CD4-positive, alpha-beta memory T cell (primary cell): Measurements from ENCODE around the gene CELF4. TPM values are rescaled to one million over a fixed set of nuclear protein-coding genes. Genes with fewer than 3 reads are reported as not detected.

Source experiments
- CTCF ChIA-PET: fragments of 350-600 bp; sonication (Branson Sonifier 250); formaldehyde crosslinking; loops from one replicate; lab custom pipeline; 2021; ENCODE audit warnings: inconsistent platforms; ENCODE audit not compliant: partially characterized antibody; lab: Charles Lee
- POLR2A ChIA-PET: fragments of 350-600 bp; sonication (Branson Sonifier 250); formaldehyde crosslinking; loops from one replicate; lab custom pipeline; 2021; ENCODE audit not compliant: partially characterized antibody; lab: Charles Lee
- DNase-seq, 5 donors: peaks; one replicate each; pipeline versions ENCODE4 v3.0.0 to v3.0.0-alpha.2; 2020 to 2022; ENCODE audit warnings: mixed read lengths in 1 of 5
- H3K27ac ChIP-seq: one replicate; pipeline ENCODE4 v1.7.0; 2013; ENCODE audit warnings: low read depth, low read length
- H3K27me3 ChIP-seq: 2 replicates; pipeline ENCODE4 v1.7.0; 2013; ENCODE audit warnings: mild to moderate bottlenecking, low read length, moderate library complexity; ENCODE audit not compliant: insufficient read depth
- H3K36me3 ChIP-seq: 2 replicates; pipeline ENCODE4 v1.7.0; 2013; ENCODE audit warnings: mild to moderate bottlenecking, low read length, moderate library complexity; ENCODE audit not compliant: insufficient read depth
- H3K4me1 ChIP-seq: 2 replicates; pipeline ENCODE4 v1.7.0; 2013; ENCODE audit warnings: mild to moderate bottlenecking, low read length, moderate library complexity; ENCODE audit not compliant: insufficient read depth
- H3K4me3 ChIP-seq, 2 donors: one replicate each; pipeline ENCODE4 v1.7.0; 2013; ENCODE audit warnings: low read length in 2 of 2, mild to moderate bottlenecking in 1 of 2
- H3K9me3 ChIP-seq, 2 donors: one replicate each; pipeline ENCODE4 v1.7.0; 2013; ENCODE audit warnings: low read length in 2 of 2, control low read depth in 1 of 2; ENCODE audit not compliant: control insufficient read depth in 1 of 2
- H3K27ac Mint-ChIP-seq, 7 donors: one replicate each; pipeline ENCODE4 v1.8.0; 2020 to 2021; ENCODE audit warnings: mixed read lengths in 7 of 7, mild to moderate bottlenecking in 6 of 7, inconsistent platforms in 3 of 7, moderate library complexity in 3 of 7
- H3K27me3 Mint-ChIP-seq, 2 donors: one replicate each; pipeline ENCODE4 v1.8.0; 2020 to 2021; ENCODE audit warnings: mixed read lengths in 2 of 2
- H3K36me3 Mint-ChIP-seq, 2 donors: one replicate each; pipeline ENCODE4 v1.8.0; 2020 to 2021; ENCODE audit warnings: mixed read lengths in 2 of 2, inconsistent platforms in 1 of 2, mild to moderate bottlenecking in 1 of 2
- H3K4me1 Mint-ChIP-seq, 4 donors: one replicate each; pipeline ENCODE4 v1.8.0; 2020 to 2021; ENCODE audit warnings: mixed read lengths in 4 of 4, mild to moderate bottlenecking in 1 of 4
- H3K4me3 Mint-ChIP-seq, 8 donors: one replicate each; pipeline ENCODE4 v1.8.0; 2020 to 2021; ENCODE audit warnings: mixed read lengths in 8 of 8, mild to moderate bottlenecking in 7 of 8, moderate library complexity in 6 of 8, inconsistent platforms in 3 of 8
- H3K9me3 Mint-ChIP-seq, 8 donors: one replicate each; pipeline ENCODE4 v1.8.0; 2020 to 2021; ENCODE audit warnings: mixed read lengths in 8 of 8, mild to moderate bottlenecking in 5 of 8, inconsistent platforms in 3 of 8, moderate library complexity in 1 of 8
- intact Hi-C: fragments of 100-400 bp; cut with micrococcal nuclease; formaldehyde crosslinking; loops from one replicate; pipeline ENCODE4 v1.15.1; 2023
- polyA plus RNA-seq, 2 donors: library from polyadenylated mRNA; unstranded; fragments of 300-500 nt; fragmentation: Illumina TruSeq; gene quantifications; one replicate each; pipeline ENCODE4 v1.2.3, GENCODE V29; 2021
- total RNA-seq, 2 experiments: library from RNA; stranded (reverse); gene quantifications; one replicate each; pipeline ENCODE4 v1.2.3, GENCODE V29; 2021

The CELF4 gene
- total and polyA plus RNA-seq, 4 experiments from 2014 or later: 0.23 TPM; not detected in 3

DNA sequence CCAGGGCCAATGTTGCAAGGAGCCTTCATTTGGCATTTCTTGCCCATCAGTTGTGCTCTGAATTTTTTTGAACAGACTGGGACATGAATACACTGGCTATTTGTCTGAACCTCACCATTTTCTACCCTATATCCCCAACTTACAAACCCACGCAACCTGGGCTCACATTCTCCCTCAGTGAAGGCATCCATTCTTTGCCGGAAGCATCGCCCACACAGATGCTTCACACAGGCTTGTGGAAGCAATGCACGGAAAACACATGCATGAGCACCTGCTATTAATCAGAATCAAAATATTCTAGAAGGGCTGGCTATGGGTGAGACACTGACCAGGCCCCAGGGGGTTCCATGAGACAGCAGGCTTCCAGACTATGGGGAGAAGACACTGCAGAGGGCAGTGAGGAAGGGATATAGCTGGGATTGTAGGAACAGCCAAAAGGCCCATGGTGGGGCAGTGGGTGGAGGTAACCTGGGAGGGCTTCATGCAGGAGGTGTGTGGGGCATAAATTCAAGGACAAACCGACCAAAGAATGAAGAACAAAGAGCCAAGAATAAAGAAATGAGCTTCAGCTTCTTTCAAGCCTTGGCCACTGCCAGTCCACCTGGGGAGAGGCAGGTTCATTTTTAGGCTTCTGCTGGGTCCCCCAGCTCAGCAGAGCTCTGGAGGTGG is 261.5 kb downstream of the CELF4 start:
- peaks cover 0 to 3% of the 10 kb centered on the region in 2 donors for H3K27me3 Mint-ChIP-seq
- no peaks in the 10 kb centered on the region for H3K4me1 ChIP-seq
- no peaks in the 10 kb centered on the region for H3K4me1 Mint-ChIP-seq
- H3K4me3 Mint-ChIP-seq: no peak overlapping the region
- no peaks in the 10 kb centered on the region for H3K36me3 ChIP-seq
- intact Hi-C loops: no loop called here
- CTCF ChIA-PET: no interaction called here
- H3K27ac ChIP-seq: no peak overlapping the region
- no peak overlapping the region for H3K4me3 ChIP-seq
- H3K9me3 ChIP-seq: no peaks in the 10 kb centered on the region
- H3K27ac Mint-ChIP-seq: no peak overlapping the region
- no peaks in the 10 kb centered on the region for H3K36me3 Mint-ChIP-seq
- no peaks in the 10 kb centered on the region for H3K27me3 ChIP-seq
- peaks cover 0 to 2% (median 0%) of the 10 kb centered on the region in 8 donors for H3K9me3 Mint-ChIP-seq
- no peak for DNase-seq
- POLR2A ChIA-PET: no interaction called here

DNA sequence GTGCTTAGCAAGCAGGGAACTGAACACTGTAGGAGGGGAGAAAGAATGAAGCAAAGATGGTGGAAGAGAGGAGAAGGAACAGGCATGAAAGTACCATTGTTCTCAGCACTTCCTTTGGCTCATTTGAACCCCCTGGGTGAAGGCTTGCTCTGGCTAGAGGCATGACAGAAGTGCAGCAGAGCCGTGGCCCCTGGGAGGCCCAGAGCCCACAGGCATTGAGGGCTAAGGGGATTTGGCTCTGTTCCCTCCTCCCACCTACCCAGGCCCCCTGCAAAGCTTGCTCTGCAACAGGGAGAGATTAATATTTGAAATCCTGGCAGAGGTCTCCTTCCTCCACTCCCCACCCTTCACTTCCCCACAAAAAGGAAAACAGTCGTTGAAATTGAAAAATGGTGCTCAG is 262.6 kb downstream of the CELF4 start:
- intact Hi-C loops: no loop called here
- no peak overlapping the region for H3K27ac ChIP-seq
- no peaks in the 10 kb centered on the region for H3K36me3 Mint-ChIP-seq
- H3K4me1 Mint-ChIP-seq: no peaks in the 10 kb centered on the region
- DNase-seq: peak in 1 of 5 donors; percentile 18
- ChIA-PET POLR2A (no interaction called here), CTCF (no interaction called here)
- H3K4me3 Mint-ChIP-seq: no peak overlapping the region
- H3K9me3 Mint-ChIP-seq: no peaks in the 10 kb centered on the region
- no peaks in the 10 kb centered on the region for H3K36me3 ChIP-seq
- no peaks in the 10 kb centered on the region for H3K27me3 ChIP-seq
- no peaks in the 10 kb centered on the region for H3K4me1 ChIP-seq
- H3K27me3 Mint-ChIP-seq: peaks cover 0 to 3% of the 10 kb centered on the region in 2 donors
- no peaks in the 10 kb centered on the region for H3K9me3 ChIP-seq
- H3K27ac Mint-ChIP-seq: no peak overlapping the region
- H3K4me3 ChIP-seq: no peak overlapping the region

DNA sequence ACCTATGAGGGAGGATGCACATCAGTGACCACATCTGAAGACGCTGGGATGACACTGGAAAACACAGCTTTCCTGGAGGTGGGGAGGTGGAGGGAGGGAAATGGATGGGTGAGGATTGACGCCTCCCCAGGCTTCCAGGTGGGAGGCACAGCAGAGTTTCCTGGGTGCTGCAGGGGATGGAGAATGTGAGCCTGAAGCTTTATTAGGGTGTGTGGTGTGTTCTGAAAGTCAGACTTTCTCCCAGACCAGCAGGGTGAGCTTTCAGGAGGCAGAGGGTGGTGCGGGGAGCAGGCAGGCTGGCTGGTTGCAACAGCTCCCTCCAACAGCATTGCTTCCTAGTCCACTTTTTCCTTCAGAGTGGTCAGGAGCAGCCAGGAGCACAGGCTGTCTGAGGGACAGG is 263.1 kb downstream of the CELF4 start:
- Mint-ChIP-seq H3K36me3 (no peaks in the 10 kb centered on the region), H3K4me1 (no peaks in the 10 kb centered on the region), H3K9me3 (no peaks in the 10 kb centered on the region), H3K27me3 (peaks cover 0 to 3% of the 10 kb centered on the region in 2 donors), H3K27ac (no peak overlapping the region), H3K4me3 (no peak overlapping the region)
- Histone ChIP-seq H3K4me1 (no peaks in the 10 kb centered on the region), H3K36me3 (no peaks in the 10 kb centered on the region), H3K4me3 (no peak overlapping the region), H3K9me3 (no peaks in the 10 kb centered on the region), H3K27ac (no peak overlapping the region), H3K27me3 (no peaks in the 10 kb centered on the region)
- CTCF ChIA-PET: no interaction called here
- DNase-seq: peak in 1 of 5 donors; percentile 22
- intact Hi-C loops: no loop called here
- POLR2A ChIA-PET: no interaction called here

- Histone ChIP-seq H3K4me1 (no peaks in the 10 kb centered on the region), H3K4me3 (no peak overlapping the region), H3K27ac (no peak overlapping the region), H3K27me3 (no peaks in the 10 kb centered on the region), H3K9me3 (no peaks in the 10 kb centered on the region), H3K36me3 (no peaks in the 10 kb centered on the region)
- Mint-ChIP-seq H3K4me1 (no peaks in the 10 kb centered on the region), H3K4me3 (no peak overlapping the region), H3K9me3 (no peaks in the 10 kb centered on the region), H3K27me3 (peaks cover 0 to 3% of the 10 kb centered on the region in 2 donors), H3K27ac (no peak overlapping the region), H3K36me3 (no peaks in the 10 kb centered on the region)
- intact Hi-C loops: no loop called here
- CTCF ChIA-PET: no interaction called here
- peak in 1 of 5 donors; percentile 27 for DNase-seq
- POLR2A ChIA-PET: no interaction called here
Observed at GRCh38 chr18:37299471-37300304, 265.9 kb downstream of the CELF4 start.

GRCh38 chr18:37298816-37299215 is 266.8 kb downstream of the CELF4 start:
- no peak overlapping the region for H3K27ac Mint-ChIP-seq
- POLR2A ChIA-PET: no interaction called here
- H3K4me3 ChIP-seq: no peak overlapping the region
- no peaks in the 10 kb centered on the region for H3K27me3 ChIP-seq
- no peaks in the 10 kb centered on the region for H3K9me3 ChIP-seq
- H3K36me3 ChIP-seq: no peaks in the 10 kb centered on the region
- H3K4me1 ChIP-seq: no peaks in the 10 kb centered on the region
- CTCF ChIA-PET: no interaction called here
- no peaks in the 10 kb centered on the region for H3K9me3 Mint-ChIP-seq
- H3K4me1 Mint-ChIP-seq: no peaks in the 10 kb centered on the region
- peaks cover 0 to 3% of the 10 kb centered on the region in 2 donors for H3K27me3 Mint-ChIP-seq
- no peaks in the 10 kb centered on the region for H3K36me3 Mint-ChIP-seq
- intact Hi-C loops: no loop called here
- no peak overlapping the region for H3K27ac ChIP-seq
- DNase-seq: peak in 1 of 5 donors; percentile 5
- H3K4me3 Mint-ChIP-seq: no peak overlapping the region

GRCh38 chr18:37297106-37297505 is 268.5 kb downstream of the CELF4 start:
- Mint-ChIP-seq H3K36me3 (no peaks in the 10 kb centered on the region), H3K27ac (no peak overlapping the region), H3K9me3 (no peaks in the 10 kb centered on the region), H3K27me3 (peaks cover 0 to 3% of the 10 kb centered on the region in 2 donors), H3K4me1 (no peaks in the 10 kb centered on the region), H3K4me3 (no peak overlapping the region)
- Histone ChIP-seq H3K9me3 (no peaks in the 10 kb centered on the region), H3K36me3 (no peaks in the 10 kb centered on the region), H3K4me3 (no peak overlapping the region), H3K27me3 (no peaks in the 10 kb centered on the region), H3K4me1 (no peaks in the 10 kb centered on the region), H3K27ac (no peak overlapping the region)
- intact Hi-C loops: no loop called here
- ChIA-PET CTCF (no interaction called here), POLR2A (no interaction called here)
- no peak for DNase-seq

GRCh38 chr18:37294951-37295350 is 270.6 kb downstream of the CELF4 start:
- no peak overlapping the region for H3K27ac ChIP-seq
- no peak for DNase-seq
- Mint-ChIP-seq H3K4me1 (no peaks in the 10 kb centered on the region), H3K4me3 (no peak overlapping the region), H3K27me3 (no peaks in the 10 kb centered on the region), H3K27ac (no peak overlapping the region), H3K36me3 (no peaks in the 10 kb centered on the region), H3K9me3 (no peaks in the 10 kb centered on the region)
- no peaks in the 10 kb centered on the region for H3K36me3 ChIP-seq
- H3K4me1 ChIP-seq: no peaks in the 10 kb centered on the region
- POLR2A ChIA-PET: no interaction called here
- H3K4me3 ChIP-seq: no peak overlapping the region
- H3K9me3 ChIP-seq: no peaks in the 10 kb centered on the region
- CTCF ChIA-PET: no interaction called here
- H3K27me3 ChIP-seq: no peaks in the 10 kb centered on the region
- intact Hi-C loops: no loop called here
